Brain microvascular endothelial cell (primary cell): ENCODE measurements around the gene TUBAL3.

Experiments
- DNase-seq: peaks from one replicate; pipeline ENCODE4 v3.0.0-alpha.2; 2020
- H3K27ac ChIP-seq: fragments of 250-450 bp; sonication (Bioruptor Pico); 2 replicates; pipeline ENCODE4 v1.5.1; 2020; ENCODE audit warnings: mild to moderate bottlenecking, moderate library complexity
- H3K27me3 ChIP-seq: fragments of 250-450 bp; sonication (Bioruptor Pico); replicated peaks from 2 replicates; pipeline ENCODE4 v1.5.1; 2020; ENCODE audit warnings: mild to moderate bottlenecking
- H3K36me3 ChIP-seq: fragments of 250-450 bp; sonication (Bioruptor Pico); replicated peaks from 2 replicates; pipeline ENCODE4 v1.5.1; 2020; ENCODE audit warnings: mild to moderate bottlenecking
- H3K4me3 ChIP-seq: 2 replicates; pipeline ENCODE4 v1.5.1; 2011; ENCODE audit warnings: low read depth, mild to moderate bottlenecking, control low read depth, low read length, moderate library complexity
- in situ Hi-C: cut with HindIII; loops from 2 replicates; pipeline ENCODE4 v1.10.0; 2017; ENCODE audit warnings: low sequenced_read_pairs, low pct_ligation_motif_present
- TF ChIP-seq, protein P1 (sequence below): IDR thresholded peaks from 2 replicates; pipeline ENCODE4 v1.5.1; 2011; ENCODE audit warnings: low read depth, mild to moderate bottlenecking, moderate library complexity, low read length, control low read depth, inconsistent platforms; ENCODE audit errors: missing control alignments

TUBAL3 gene

DNA sequence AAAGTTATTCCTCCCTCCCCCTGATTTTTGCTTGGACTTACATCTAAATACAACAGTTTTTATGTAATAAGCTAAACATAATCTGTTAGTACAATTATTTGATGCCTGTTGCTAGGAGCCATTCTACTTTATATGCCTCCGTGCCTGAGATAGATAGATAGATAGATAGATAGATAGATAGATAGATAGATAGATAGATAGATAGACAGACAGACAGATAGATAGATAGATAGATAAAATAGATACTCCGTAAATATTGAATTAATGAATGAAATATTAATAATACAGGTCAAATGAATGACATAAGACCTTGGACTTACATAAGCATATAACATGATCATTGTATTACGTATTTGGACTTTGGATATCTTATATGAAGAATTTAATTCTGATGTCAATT lies 30.7 kb upstream of the TUBAL3 start:
- in situ Hi-C loops, result loop anchor here (25.0 kb wide), 1 partner anchor 177 kb away; no protein-coding TSS in a partner anchor
- Histone ChIP-seq H3K4me3 (no peak overlapping the region), H3K27me3 (no peaks in the 10 kb centered on the region), H3K36me3 (no peaks in the 10 kb centered on the region), H3K27ac (no peak overlapping the region)
- TF ChIP-seq, protein P1, sequence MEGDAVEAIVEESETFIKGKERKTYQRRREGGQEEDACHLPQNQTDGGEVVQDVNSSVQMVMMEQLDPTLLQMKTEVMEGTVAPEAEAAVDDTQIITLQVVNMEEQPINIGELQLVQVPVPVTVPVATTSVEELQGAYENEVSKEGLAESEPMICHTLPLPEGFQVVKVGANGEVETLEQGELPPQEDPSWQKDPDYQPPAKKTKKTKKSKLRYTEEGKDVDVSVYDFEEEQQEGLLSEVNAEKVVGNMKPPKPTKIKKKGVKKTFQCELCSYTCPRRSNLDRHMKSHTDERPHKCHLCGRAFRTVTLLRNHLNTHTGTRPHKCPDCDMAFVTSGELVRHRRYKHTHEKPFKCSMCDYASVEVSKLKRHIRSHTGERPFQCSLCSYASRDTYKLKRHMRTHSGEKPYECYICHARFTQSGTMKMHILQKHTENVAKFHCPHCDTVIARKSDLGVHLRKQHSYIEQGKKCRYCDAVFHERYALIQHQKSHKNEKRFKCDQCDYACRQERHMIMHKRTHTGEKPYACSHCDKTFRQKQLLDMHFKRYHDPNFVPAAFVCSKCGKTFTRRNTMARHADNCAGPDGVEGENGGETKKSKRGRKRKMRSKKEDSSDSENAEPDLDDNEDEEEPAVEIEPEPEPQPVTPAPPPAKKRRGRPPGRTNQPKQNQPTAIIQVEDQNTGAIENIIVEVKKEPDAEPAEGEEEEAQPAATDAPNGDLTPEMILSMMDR, result no peak
- no peak for DNase-seq

DNA sequence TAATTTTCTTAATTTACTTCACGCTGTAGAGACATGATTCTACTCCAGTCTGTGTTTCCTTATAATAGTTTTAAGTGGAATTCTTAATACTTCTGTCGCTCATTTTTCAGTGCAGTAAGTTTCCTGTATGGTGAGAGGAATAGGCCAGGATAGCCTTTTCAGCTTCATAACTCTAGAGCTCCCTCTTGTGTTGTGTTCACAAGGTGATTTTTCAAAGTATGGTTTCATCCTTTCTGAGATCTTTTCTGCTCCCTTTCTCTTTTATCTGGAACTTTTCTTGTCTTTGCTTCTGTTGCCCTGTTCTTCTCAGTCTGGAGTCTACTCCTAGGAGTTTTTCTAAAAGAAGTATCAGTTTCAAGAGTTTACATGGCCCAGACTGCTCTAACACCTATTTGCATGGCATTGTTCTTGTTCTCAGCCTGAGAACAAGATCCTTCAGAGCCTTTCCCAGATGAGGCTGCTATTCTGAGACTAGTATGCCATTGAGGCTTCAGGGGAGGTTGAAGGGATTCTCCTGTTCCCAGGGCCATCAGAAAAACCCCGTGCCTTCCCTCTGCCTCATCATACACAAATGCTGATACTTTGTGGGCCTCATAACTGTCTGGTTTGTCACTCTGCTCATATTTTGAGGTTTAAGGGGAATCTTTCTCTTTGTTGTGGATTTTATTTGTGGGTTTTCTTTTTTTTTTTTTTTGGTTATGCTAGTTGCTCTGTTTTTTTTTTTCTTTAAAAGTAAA lies 29.6 kb upstream of the TUBAL3 start:
- in situ Hi-C loops, result loop anchor here (25.0 kb wide), 1 partner anchor 178 kb away; no protein-coding TSS in a partner anchor
- Histone ChIP-seq H3K4me3 (no peak overlapping the region), H3K27ac (peak overlapping the region; percentile 93), H3K36me3 (no peaks in the 10 kb centered on the region), H3K27me3 (no peaks in the 10 kb centered on the region)
- peak; percentile 88 for DNase-seq
- TF ChIP-seq, protein P1, result peak; percentile 64

DNA sequence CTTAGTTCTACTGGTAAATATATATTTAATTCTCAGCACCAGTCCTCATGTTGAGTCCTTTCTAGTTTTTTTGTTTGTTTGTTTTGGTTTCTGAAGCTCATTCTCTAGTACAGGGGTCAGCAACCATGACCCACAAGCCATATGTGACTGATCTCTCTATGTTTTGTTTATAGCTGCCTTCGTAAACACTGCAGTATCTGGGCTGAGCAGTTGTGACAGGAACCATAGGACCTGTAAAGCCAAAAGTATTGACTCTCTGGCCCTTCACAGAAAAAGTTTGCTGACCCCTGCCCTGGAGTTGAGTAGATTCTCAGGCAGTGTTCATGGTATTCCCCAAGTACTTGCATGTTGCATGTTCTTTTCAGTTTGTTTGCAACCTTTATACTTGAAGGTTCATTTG lies 28.6 kb upstream of the TUBAL3 start:
- Histone ChIP-seq H3K36me3 (no peaks in the 10 kb centered on the region), H3K27me3 (no peaks in the 10 kb centered on the region), H3K27ac (no peak overlapping the region), H3K4me3 (no peak overlapping the region)
- in situ Hi-C loops, result loop anchor here (25.0 kb wide), 1 partner anchor 179 kb away; no protein-coding TSS in a partner anchor
- DNase-seq, result no peak
- TF ChIP-seq, protein P1, result no peak

DNA sequence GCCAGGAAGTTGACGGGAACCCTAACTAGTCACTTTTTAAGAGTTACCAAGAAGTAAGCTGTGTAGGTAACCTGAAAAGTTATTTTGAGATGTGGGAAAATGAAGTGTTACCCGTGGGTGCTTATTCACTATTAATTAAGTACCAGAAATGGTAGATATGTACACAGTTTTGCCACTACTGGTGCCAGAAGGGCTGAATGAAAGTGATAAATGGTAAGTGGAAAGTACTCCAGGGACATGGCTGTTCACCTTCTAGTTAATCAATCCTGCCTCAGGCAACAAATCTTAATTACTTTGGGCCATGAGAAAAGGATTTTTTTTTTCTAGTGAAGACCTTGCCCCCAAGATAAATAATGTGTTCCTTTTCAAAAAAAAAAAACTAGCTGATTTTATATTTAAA lies 23.5 kb upstream of the TUBAL3 start:
- no peaks in the 10 kb centered on the region for H3K27me3 ChIP-seq
- no peak for DNase-seq
- TF ChIP-seq, protein P1, result no peak
- in situ Hi-C loops, result loop anchor here (25.0 kb wide), 1 partner anchor 184 kb away; no protein-coding TSS in a partner anchor
- H3K36me3 ChIP-seq, result no peaks in the 10 kb centered on the region
- H3K4me3 ChIP-seq, result no peak overlapping the region
- H3K27ac ChIP-seq, result no peak overlapping the region

DNA sequence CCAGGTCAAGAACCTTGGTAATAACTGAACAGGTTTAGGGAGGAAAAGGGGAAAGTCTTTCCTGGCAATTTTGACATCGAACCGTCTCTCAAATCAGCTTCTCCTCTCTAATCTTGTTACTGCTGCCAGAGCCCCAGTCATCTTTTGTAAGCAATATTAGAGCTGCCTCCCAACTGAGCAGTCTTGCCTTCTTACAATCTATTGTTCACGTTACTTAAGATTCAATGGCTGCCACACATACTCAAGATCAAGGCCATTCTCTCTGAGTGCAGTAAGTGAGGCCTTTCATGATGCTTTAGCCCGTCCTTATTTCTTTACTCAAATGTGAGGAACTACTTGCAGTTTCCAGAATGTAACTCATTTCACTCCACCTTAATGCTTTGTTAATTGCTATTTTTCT lies 20.1 kb upstream of the TUBAL3 start:
- TF ChIP-seq, protein P1, result no peak
- DNase-seq, result no peak
- Histone ChIP-seq H3K4me3 (no peak overlapping the region), H3K36me3 (no peaks in the 10 kb centered on the region), H3K27ac (no peak overlapping the region), H3K27me3 (no peaks in the 10 kb centered on the region)
- in situ Hi-C loops, result loop anchor here (25.0 kb wide), 1 partner anchor 188 kb away; no protein-coding TSS in a partner anchor

DNA sequence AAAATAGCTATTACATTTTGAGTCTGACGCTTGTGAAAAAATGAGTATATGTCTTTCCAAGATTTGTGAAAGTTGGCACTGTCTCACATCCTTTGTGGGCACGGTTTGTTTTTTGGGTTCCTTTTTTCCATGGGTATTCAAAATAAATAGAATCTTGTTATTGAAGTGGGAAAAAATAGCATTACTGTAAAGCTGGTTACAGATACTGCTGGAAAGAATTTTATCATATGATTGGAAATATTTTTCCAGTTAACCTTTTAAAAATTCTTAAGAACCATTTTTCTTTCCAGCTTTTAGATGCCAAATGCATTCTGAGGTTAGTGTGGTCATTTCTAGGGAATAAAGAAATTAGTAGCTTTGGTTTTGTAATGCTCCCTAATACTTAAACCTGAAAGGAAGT lies 19.1 kb upstream of the TUBAL3 start:
- Histone ChIP-seq H3K36me3 (no peaks in the 10 kb centered on the region), H3K4me3 (no peak overlapping the region), H3K27ac (no peak overlapping the region), H3K27me3 (no peaks in the 10 kb centered on the region)
- no peak for DNase-seq
- TF ChIP-seq, protein P1, result no peak
- in situ Hi-C loops, result no loop called here
